ENCODE data around the gene MORN1. TPM values are rescaled to one million over a fixed set of nuclear protein-coding genes. Genes with fewer than 3 reads are reported as not detected.

Gene MORN1
- total and polyA plus RNA-seq, 2 experiments from 2014 or later: 4.8 to 11.1 TPM

- H3K36me3 Mint-ChIP-seq (ENCODE audit: low read depth): no peaks in the 10 kb centered on the region
- H3K4me3 Mint-ChIP-seq: no peak overlapping the region
- H3K9me2 ChIP-seq (ENCODE audit: insufficient read depth): no peaks in the 10 kb centered on the region
- H3K27me3 Mint-ChIP-seq (ENCODE audit: insufficient read depth, low read depth, poor library complexity): peaks cover 5% of the 10 kb centered on the region
- H2AFZ ChIP-seq: no peak overlapping the region
- no peak for DNase-seq (ENCODE audit: low spot score)
- H3K4me2 ChIP-seq: no peak overlapping the region
- H3K4me1 Mint-ChIP-seq: no peaks in the 10 kb centered on the region
- no peak for ATAC-seq
- no peaks in the 10 kb centered on the region for H3K4me1 ChIP-seq (ENCODE audit: insufficient read depth)
- H3K27ac ChIP-seq (ENCODE audit: low read depth): no peak overlapping the region
- no peaks in the 10 kb centered on the region for H3K36me3 ChIP-seq (ENCODE audit: insufficient read depth)
- H4K20me1 ChIP-seq (replicated peaks; ENCODE audit: insufficient read depth): no peaks in the 10 kb centered on the region
- H3K27me3 ChIP-seq (ENCODE audit: insufficient read depth): no peaks in the 10 kb centered on the region
- no peak overlapping the region for H3K27ac Mint-ChIP-seq
- H3K9me3 Mint-ChIP-seq: no peaks in the 10 kb centered on the region; the same call in 2 of the 3 replicates
- H3K79me2 ChIP-seq (replicated peaks; ENCODE audit: insufficient read depth): no peaks in the 10 kb centered on the region
- no peaks in the 10 kb centered on the region for H3F3A ChIP-seq (replicated peaks; ENCODE audit: low read depth)
- TF ChIP-seq ZNF331 (CRISPR knock-in tag; IDR thresholded peaks at IDR 0.05; ENCODE audit: low read depth) (no peak), NANOG (IDR thresholded peaks at IDR 0.05; ENCODE audit: borderline replicate concordance) (no peak), ETS1 (IDR thresholded peaks at IDR 0.05) (no peak), CREB1 (CRISPR knock-in tag; IDR thresholded peaks at IDR 0.05; ENCODE audit: low read depth) (no peak), EZH2phosphoT487 (IDR thresholded peaks at IDR 0.05; ENCODE audit: unreplicated experiment) (no peak), ZNF114 (CRISPR knock-in tag; IDR thresholded peaks at IDR 0.05) (no peak), CTCF (conservative IDR thresholded peaks at IDR 0.05; ENCODE audit: low read depth in 2 of 2) (no peak), JUNB (IDR thresholded peaks at IDR 0.05; ENCODE audit: unreplicated experiment) (no peak), STAT1 (IDR thresholded peaks at IDR 0.05; ENCODE audit: unreplicated experiment) (no peak), EZH2 (IDR thresholded peaks at IDR 0.05; ENCODE audit: low read depth, unreplicated experiment) (no peak), POLR2AphosphoS5 (IDR thresholded peaks at IDR 0.05; ENCODE audit: low read depth) (no peak)
- TF ChIP-seq, protein P1, sequence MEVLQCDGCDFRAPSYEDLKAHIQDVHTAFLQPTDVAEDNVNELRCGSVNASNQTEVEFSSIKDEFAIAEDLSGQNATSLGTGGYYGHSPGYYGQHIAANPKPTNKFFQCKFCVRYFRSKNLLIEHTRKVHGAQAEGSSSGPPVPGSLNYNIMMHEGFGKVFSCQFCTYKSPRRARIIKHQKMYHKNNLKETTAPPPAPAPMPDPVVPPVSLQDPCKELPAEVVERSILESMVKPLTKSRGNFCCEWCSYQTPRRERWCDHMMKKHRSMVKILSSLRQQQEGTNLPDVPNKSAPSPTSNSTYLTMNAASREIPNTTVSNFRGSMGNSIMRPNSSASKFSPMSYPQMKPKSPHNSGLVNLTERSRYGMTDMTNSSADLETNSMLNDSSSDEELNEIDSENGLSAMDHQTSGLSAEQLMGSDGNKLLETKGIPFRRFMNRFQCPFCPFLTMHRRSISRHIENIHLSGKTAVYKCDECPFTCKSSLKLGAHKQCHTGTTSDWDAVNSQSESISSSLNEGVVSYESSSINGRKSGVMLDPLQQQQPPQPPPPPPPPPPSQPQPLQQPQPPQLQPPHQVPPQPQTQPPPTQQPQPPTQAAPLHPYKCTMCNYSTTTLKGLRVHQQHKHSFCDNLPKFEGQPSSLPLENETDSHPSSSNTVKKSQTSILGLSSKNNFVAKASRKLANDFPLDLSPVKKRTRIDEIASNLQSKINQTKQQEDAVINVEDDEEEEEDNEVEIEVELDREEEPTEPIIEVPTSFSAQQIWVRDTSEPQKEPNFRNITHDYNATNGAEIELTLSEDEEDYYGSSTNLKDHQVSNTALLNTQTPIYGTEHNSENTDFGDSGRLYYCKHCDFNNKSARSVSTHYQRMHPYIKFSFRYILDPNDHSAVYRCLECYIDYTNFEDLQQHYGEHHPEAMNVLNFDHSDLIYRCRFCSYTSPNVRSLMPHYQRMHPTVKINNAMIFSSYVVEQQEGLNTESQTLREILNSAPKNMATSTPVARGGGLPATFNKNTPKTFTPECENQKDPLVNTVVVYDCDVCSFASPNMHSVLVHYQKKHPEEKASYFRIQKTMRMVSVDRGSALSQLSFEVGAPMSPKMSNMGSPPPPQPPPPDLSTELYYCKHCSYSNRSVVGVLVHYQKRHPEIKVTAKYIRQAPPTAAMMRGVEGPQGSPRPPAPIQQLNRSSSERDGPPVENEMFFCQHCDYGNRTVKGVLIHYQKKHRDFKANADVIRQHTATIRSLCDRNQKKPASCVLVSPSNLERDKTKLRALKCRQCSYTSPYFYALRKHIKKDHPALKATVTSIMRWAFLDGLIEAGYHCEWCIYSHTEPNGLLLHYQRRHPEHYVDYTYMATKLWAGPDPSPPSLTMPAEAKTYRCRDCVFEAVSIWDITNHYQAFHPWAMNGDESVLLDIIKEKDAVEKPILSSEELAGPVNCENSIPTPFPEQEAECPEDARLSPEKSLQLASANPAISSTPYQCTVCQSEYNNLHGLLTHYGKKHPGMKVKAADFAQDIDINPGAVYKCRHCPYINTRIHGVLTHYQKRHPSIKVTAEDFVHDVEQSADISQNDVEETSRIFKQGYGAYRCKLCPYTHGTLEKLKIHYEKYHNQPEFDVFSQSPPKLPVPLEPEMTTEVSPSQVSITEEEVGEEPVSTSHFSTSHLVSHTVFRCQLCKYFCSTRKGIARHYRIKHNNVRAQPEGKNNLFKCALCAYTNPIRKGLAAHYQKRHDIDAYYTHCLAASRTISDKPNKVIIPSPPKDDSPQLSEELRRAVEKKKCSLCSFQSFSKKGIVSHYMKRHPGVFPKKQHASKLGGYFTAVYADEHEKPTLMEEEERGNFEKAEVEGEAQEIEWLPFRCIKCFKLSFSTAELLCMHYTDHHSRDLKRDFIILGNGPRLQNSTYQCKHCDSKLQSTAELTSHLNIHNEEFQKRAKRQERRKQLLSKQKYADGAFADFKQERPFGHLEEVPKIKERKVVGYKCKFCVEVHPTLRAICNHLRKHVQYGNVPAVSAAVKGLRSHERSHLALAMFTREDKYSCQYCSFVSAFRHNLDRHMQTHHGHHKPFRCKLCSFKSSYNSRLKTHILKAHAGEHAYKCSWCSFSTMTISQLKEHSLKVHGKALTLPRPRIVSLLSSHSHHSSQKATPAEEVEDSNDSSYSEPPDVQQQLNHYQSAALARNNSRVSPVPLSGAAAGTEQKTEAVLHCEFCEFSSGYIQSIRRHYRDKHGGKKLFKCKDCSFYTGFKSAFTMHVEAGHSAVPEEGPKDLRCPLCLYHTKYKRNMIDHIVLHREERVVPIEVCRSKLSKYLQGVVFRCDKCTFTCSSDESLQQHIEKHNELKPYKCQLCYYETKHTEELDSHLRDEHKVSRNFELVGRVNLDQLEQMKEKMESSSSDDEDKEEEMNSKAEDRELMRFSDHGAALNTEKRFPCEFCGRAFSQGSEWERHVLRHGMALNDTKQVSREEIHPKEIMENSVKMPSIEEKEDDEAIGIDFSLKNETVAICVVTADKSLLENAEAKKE (CRISPR knock-in tag; IDR thresholded peaks at IDR 0.05): no peak
- TF ChIP-seq, protein P2, sequence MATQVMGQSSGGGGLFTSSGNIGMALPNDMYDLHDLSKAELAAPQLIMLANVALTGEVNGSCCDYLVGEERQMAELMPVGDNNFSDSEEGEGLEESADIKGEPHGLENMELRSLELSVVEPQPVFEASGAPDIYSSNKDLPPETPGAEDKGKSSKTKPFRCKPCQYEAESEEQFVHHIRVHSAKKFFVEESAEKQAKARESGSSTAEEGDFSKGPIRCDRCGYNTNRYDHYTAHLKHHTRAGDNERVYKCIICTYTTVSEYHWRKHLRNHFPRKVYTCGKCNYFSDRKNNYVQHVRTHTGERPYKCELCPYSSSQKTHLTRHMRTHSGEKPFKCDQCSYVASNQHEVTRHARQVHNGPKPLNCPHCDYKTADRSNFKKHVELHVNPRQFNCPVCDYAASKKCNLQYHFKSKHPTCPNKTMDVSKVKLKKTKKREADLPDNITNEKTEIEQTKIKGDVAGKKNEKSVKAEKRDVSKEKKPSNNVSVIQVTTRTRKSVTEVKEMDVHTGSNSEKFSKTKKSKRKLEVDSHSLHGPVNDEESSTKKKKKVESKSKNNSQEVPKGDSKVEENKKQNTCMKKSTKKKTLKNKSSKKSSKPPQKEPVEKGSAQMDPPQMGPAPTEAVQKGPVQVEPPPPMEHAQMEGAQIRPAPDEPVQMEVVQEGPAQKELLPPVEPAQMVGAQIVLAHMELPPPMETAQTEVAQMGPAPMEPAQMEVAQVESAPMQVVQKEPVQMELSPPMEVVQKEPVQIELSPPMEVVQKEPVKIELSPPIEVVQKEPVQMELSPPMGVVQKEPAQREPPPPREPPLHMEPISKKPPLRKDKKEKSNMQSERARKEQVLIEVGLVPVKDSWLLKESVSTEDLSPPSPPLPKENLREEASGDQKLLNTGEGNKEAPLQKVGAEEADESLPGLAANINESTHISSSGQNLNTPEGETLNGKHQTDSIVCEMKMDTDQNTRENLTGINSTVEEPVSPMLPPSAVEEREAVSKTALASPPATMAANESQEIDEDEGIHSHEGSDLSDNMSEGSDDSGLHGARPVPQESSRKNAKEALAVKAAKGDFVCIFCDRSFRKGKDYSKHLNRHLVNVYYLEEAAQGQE (IDR thresholded peaks at IDR 0.05; ENCODE audit: unreplicated experiment): no peak
- H3K4me3 ChIP-seq: no peak overlapping the region
These were observed 50.5 kb downstream of the MORN1 start for GRCh38 chr1:2340918-2341254.

Data from GM23338 (cell line).